Activated CD8-positive, alpha-beta memory T cell treated with anti-CD3 and anti-CD28 coated beads, Interleukin-2, amount 50 U/mL, for 1 hour (primary cell): ENCODE measurements around the gene ALPP.
"Not testable (repeated sequence)": the region's sequence is repeated elsewhere in the genome, so short reads cannot be mapped to it uniquely, and the experiment has no call there.

Experiments used
- DNase-seq: peaks from one replicate; pipeline ENCODE4 v3.0.0-alpha.2; 2020; ENCODE audit errors: extremely low read depth

ALPP gene

DNA sequence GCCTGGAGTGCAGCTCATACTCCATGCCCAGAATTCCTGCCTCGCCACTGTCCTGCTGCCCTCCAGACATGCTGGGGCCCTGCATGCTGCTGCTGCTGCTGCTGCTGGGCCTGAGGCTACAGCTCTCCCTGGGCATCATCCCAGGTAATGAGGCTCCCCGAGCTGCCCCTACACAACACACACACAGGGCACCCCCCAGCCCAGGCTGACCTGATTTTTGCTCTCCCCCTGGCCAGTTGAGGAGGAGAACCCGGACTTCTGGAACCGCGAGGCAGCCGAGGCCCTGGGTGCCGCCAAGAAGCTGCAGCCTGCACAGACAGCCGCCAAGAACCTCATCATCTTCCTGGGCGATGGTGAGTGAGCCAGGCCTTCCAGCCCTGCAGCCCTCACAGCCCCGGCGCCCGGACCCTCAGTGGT, at the start of gene ALPP:
TSS of gene ALPP (plus strand) at position 17 of the 417 bp plus-strand sequence. CDS start at position 69, 52 bp downstream.
- DNase-seq: not testable (repeated sequence)

DNA sequence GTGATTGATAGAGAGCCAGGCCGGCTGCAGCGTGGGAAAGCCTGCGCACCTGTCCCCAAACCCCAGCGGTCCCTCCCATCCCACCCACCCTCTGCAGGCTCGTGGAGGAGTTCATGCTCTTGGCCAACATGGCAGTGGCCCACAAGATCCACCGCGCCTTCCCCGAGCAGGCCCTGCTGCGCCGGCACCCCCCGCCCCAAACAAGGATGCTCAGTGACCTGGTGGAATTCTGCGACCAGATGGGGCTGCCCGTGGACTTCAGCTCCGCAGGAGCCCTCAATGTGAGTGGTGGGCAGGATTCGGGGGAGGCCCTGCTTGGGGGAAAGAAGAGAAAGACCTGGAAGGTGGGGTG, 48.9 kb upstream of the ALPP start:
- no peak for DNase-seq

DNA sequence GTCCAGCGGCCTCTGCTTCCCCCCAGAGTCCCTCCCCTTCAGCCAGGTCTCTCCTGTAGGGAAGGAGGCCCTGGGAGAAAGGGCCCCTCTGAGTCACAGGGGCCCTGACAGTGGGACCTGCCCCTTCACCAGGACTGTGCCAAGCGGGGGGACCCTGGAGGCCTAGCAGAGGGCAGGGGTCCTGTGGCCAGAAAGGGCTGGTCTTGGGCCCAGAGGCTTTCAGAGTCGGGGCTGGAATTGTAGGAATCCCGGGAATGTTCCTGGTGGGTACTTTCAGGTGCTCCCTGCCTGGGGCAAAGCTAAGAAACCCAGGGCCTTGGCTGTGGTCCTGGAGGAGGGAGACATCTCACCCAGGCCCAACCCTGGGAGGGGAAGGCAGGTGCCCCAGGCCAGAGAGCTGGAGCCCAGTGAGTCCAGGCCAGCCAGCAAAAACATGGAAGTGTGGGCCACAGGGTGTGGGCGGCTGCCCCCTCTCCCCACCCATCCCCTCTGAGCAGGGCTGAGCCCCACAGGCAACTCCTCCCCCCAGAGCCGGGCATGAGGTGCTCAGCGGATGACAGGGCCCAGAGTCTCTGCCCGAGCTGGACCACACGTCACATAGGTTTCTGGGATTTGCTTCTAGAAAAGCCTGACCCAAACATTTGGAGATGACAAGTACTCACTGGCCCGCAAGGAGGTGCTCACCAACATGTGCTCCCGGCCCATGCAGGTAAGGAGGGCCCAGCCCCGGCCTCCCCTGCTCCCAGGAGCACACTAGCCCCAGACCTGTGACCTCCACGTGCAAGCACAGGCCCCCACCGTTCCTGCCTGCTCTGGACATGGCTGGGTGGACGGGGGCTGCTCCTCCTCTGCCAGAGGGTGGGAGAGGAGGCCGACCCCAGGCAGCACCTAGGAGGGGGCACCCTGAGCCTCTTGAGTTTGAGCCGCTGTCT, 48.2 kb upstream of the ALPP start:
- DNase-seq: no peak

DNA sequence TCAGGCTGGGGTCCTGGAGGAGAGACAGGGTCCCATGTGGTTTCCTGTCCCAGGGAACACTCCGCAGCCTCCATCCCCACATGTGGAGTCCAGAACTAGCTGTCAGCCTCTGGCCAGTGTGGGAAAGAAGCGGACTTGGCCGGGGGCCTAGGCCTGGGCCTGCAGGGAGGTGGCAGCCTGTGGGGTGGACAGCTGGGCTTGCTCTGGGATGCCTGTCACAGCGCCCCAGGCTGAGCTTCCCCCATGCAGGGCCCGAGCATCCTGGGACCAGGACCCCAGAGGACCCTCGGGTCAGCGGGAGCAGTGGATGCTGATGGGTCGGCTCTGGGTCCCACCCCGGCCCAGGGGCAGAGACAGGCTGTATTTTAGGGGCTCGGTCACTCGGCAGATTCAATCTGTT, 47.5 kb upstream of the ALPP start:
- not testable (repeated sequence) for DNase-seq

DNA sequence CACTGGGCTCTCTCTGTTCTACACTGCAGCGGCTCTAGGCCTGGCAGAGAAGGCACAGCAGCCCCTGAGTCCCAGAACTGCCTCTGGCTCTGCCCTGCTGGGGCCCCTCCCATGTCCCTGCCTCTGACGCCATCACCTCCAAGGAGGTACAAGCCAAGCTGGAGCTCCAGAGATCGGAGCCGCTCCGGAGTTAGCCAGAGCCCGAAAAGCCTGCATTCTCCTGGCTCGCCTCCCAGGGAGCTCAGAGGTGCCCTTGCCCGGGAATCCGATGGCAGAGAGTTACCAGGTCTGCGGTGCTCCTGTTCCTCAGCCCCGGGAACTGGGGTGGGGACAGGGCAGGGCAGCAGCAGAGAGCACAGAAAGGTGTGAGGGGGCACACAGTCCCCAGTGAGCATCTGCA, 46.9 kb upstream of the ALPP start:
- not testable (repeated sequence) for DNase-seq

DNA sequence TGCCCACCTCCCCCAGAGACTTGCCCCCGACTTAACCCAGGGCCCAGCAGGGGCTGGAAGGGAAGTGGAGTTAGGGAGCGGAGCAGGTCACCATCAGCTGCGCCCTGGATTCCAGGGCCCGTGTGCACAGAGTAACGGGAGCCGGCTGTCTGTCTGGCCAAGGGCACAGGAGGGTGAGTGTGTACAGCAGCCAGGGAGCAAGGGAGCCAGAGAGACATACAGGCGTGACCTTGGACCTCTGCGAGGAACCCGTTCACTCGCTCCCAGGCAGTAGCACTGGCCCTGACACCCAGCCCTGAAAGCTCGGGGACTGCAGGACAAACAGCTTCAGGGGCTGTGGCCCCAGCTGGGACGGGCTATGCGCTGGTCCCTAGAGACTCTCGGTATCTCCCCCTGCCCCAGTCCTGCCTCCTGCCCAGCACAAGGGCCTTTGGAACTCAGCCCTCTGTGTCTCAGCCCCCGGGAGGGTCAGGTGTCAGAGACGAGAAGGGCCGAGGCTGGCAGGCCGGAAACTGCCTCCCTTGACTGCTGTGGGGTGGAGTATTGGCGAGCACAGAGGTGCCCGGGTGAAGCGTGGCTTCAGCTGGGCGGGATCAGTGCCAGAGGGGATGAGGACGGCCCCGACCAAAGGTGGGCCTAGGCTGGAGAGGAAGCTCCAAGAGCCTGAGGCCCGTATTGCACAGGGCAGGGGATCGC, 46.2 kb upstream of the ALPP start:
- not testable (repeated sequence) for DNase-seq

DNA sequence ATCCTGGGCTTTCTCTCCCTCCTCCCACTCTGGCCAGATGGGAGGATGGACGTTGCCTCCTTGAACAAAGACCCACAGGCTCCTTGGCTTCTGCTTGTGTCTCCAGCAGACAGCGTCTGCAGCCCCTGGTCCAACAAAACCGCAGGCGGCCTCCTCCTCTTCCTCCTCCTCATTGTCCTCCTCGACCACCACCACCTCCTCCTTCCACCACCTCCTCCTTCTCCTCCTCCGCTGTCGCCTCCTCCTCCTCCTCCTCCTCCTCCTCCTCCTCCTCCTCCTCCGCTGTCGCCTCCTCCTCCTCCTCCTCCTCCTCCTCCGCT, 45.7 kb upstream of the ALPP start:
- no peak for DNase-seq

DNA sequence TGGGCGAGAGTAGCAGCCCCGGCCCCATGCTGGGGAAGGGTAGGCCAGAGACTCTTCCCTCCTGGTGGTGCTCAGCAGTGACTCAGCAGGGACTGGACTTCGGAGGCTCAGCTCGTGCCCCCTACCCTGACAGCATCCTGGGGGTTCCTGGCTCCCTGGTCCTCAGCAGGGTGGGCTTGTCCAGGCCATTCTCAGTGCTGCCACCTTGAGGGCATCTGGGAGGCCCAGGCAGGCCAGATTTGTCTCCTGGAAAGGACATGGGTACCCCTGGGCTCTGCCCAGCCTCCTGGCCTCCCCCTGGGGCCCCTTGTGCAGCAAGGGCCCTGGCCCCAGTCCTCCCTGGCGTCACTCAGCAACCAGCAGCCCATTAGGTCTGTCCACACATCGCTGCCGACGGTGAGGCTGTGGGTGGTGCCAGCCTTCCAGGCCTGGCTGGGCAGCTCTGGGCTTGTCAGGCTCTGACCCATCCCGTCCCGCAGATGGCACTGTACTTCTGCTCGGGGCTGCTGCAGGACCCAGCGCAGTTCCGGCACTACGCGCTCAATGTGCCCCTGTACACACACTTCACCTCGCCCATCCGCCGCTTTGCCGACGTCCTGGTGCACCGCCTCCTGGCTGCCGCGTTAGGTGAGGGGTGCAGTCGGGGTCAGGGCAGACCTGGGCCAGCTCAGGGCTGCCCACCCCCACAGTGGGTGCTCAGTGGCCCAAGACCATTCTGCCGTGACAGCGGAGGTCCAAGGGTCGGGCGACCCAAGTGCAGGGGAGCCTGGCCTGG, 45.0 kb upstream of the ALPP start:
- no peak for DNase-seq

DNA sequence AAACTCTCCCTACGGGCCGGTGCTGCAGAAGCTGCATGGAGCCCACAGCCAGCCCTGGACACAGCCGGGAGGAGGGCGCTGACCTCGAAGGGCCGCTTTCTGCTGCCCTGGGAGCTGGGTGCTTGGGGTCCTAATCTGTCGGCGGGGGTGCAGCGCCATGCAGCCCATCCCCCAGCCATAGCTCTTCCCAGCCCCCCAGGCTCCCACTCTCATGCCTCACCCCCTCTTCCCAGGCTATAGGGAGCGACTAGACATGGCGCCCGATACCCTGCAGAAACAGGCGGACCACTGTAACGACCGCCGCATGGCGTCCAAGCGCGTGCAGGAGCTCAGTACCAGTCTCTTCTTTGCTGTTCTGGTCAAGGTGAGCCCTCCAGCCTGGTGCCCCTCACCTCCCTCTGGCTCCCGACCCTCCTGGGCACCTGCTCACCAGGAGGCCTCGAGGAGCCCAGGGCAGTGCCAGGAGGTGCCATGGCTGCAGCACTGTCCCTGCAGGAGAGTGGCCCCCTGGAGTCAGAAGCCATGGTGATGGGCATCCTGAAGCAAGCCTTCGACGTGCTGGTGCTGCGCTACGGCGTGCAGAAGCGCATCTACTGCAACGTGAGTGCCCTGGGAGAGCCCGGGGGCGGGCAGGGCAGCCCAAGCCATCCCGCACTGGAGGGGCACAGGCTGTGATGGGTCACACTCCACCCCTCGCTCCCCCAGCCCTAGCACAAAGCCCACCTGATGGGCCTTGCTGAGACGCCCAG, 44.2 kb upstream of the ALPP start:
- DNase-seq: not testable (repeated sequence)

DNA sequence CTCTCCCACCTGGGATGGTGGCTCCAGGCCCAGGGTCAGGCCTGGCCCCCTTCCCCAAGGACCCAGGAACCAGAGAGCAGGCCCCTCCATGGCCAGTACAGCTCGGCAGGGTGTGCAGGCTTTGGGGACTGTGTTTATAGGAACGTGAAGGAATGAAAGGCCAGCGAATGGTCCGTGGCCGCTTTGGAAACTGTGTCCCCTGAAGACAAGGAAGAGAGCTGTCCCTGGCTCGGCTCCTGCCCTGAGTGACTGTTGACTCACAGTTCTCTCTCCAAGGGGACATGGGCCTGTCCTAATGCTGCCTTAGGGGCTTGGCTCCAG, 43.7 kb upstream of the ALPP start:
- DNase-seq: not testable (repeated sequence)

DNA sequence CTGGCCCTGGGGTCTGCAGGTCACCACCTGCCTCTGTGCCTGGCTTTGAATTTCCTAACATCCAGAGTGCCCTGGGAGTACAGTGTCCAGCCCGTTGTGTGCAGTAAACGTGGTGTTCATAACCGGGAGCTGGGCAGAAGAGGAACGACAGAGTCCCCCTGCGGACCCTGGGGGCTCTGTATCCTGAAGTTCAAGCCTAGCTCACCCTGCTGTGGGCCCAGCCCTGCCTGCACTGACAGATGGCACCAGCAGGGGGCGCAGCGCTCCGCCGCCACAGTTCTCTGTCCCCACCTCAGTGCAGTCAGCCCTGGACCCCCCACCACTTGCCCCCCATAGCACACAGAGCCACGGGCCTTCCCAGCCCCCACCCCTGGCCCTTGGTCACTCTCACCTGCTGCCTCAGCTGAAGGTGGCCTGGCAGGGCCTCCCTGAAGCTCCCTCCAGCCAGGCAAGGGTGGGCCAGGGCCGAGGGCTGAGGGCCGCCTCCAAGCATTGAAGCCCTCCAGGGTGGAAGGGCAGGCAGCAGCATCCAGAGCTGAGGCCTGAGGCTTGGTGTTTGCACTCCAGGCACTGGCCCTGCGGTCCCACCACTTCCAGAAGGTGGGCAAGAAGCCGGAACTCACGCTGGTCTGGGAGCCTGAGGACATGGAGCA, 43.2 kb upstream of the ALPP start:
- DNase-seq: not testable (repeated sequence)

DNA sequence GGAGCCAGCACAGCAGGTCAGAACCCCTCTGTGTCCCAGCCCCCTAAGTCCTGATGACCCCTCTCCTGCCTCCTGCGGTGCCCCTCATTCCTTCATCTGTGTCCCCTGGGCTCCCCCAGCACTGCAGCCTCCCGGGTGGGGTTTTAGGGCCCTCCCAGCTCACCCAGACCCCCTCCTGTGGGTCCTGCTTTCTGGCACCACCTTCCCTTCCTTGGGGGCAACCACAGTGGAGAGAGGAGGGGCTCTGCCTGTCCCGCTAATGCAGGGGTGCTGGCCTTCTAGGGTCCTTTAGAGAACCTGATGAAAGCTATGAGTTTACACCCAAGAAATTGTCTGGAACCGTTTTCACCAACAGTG, 42.7 kb upstream of the ALPP start:
- DNase-seq: no peak

DNA sequence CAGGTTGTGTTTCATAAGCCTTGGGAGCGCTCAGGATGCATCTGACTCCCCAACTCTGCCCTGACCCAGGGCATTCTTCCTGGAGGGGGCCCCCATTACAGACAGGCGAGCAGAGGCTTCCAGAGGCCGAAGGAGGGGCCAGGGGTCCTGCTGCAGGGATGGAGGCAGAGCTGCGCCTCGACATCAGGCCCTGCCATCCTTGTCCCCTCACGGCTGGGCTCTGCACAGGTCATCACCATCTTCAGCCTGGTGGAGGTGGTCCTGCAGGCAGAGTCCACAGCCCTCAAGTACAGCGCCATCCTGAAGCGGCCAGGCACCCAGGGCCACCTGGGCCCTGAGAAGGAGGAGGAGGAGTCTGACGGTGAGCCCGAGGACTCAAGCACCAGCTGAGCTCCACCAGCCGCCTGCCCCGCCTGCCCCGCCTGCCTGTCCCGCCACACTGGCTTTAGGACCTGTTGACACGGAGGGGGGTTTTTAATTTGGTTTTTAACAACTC, 42.3 kb upstream of the ALPP start:
- DNase-seq: no peak

DNA sequence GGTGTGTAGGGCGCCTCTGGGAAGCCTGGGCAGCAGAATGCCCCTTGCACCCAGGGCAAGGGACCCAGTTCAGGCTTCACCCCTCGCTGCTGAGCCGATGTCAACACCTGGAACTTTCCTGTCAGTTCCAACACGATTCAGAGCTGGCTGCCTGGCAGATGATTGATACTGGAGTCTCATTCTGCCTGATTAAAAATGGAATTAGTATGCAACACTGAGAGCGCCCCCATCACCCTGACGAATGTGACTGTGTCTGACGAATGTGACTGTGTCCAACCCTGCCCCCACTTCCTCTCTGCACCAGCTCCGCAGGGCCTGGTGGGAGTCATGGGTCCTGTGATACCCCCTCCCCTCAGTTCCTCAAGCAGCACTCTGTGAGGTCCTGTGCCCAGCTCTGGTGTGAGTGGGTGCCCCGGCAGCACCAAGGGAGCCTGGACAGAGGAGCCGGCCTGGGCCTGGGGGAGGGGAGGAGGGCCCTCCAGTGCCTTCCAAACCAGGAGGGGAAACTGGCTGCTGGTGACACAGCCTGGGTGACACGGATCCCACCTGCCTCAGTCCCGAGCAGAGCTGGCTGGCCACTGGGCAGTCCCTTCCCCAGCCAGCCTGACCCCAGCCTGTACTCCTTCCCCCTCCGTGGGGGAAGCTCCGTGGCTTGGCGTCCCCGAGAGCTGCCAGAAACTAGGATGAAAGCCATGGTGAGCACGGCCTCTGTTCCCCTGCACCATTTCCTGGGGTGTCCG, 41.4 kb upstream of the ALPP start:
- no peak for DNase-seq

DNA sequence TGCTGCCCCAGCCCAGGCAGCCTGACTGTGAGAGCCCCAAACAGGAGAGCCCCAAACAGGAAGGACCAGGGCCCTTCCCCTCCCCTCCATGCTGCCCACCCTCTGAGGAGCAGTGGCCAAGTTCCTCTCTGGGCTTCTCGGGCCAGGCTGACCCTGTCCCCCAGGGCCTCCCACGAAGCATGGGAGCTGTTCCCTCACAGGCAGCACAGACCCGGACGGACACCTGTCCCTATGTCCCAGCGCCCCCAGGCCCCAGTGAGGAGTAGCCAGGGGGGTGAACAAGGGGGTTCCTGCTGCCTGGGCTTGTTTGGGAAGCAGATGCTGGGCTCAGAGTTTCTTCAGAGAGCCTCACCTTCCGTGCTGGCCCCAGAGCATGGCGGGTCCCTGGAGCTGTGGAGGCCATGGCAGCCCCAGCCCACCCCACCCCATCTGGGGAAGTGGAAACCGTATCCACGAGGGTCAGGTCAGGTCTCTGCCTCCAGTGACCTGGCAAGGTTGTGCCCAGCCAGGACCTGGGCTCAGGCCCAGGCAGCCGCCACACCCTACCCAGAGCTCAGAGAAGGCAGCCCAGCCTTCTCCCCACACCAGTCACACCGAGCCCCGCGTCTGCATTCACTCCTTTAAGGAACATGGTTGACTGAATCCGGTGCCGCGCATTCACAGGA, 40.3 kb upstream of the ALPP start:
- not testable (repeated sequence) for DNase-seq

DNA sequence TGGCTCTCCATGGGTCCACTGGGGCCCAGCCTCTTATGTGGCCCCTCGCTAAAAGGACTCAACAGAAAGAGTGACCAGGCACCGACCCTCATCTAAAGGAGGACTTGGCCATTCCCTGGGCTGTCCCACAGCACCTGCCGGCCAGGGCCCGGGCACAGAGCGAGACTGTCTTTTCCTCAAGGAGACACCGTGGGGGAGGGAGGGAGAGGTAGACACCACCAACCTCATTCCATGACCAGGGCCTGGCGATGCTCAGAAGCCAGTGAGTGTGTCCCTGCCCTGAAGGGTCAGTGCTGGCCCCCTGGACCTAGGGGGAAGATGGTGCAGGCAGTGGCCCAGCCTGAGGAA, 39.8 kb upstream of the ALPP start:
- no peak for DNase-seq

DNA sequence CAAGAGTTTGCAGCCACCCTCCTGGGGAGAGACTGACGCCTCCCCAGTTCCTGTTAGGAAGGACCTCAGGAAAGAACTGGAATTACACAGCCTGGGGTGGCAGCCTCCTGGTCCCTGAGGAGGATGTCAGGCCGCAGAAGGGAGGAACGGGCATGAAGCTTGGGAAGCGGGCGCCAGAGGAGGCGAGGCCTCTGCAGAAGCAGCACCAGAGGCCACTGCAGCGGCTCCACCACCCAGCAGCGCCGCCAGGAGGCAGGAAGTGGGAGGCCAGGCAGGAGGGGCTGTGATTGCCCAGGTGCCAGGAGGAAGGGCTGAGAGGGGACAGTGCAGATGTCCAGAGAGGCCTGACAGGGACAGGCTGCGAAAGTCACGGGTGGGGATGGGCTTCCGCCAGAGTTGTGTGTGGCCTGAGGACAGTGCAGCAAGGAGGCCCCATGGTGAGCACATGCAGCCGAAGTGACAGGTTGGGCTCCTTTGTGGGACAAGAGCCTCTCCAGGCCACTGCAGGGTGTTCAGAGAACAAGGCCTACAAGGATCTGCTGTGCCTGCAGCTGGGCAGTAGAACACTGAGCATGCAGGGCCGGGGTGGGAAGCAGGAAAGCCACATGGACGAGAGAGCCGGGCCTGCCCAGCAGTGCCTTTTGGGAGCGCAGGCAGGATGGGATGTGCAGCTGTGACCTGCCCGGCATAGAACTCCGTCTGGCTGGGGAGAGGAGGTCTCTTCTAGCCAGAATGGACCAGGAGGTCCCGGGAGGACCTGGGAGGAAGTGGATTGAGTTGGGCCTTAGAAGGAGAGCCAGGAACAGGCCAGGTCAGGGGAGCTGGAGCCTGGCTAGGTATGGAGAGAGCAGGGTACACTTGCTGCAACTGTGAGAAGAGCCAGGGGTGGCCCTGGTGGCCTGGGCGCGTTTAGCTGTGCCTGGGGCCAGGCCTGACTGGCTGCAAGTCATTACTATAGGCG, 39.1 kb upstream of the ALPP start:
- DNase-seq: no peak

DNA sequence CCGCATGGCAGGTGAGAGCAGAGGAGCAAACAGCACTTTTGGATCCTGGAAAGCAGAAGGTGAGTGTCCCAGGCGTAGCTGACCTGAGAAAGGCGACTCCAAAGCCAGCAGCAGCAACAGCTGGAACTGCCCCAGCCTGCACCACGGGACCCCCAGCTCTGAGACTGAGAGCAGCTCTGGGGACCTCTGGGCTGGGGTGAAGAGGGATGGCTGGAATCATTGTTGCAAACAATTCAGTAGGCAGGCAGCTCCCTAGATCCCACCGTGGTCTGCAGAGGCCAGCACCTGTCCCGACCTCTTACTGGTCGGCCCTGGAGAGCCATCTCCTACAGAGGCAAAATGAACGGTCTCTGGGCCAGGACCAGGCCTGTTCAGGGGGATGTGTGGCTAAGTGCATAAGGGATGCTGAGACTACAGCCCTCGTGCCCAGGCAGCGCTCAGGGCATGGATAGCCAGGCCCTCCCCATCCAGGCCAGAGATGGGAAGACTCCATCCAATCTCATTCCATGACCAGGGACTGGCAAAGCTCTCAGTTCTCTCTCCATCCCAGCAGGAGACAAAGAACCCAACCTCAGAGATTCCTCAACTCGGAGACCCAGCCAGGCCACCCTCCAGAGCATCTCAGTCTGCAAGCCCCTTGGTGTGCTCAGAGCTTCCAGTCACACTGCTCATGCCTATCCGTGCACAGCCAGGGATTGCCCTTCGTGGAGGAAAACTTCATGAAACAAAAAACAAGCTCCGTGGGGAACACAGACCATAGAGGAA, 38.2 kb upstream of the ALPP start:
- no peak for DNase-seq
